AG09319 (cell line): Measurements from ENCODE around the gene RAB11FIP2.

ENCODE experiments used
- DNase-seq: peaks from one replicate; pipeline ENCODE4 v3.0.0-alpha.2; 2010; ENCODE audit warnings: low read depth; ENCODE audit errors: extremely low read depth
- CTCF ChIP-seq: IDR thresholded peaks from 2 replicates; pipeline ENCODE4 v1.5.1; 2011; ENCODE audit warnings: low read depth, mild to moderate bottlenecking, inconsistent platforms, low read length, moderate library complexity

RAB11FIP2 gene

GRCh38 chr10:118034791-118035261 lies 11.9 kb downstream of the RAB11FIP2 start:
- TF ChIP-seq CTCF: no peak
- no peak for DNase-seq

GRCh38 chr10:118033905-118034304 lies 12.8 kb downstream of the RAB11FIP2 start:
- TF ChIP-seq CTCF: no peak

GRCh38 chr10:118032564-118032963 lies 14.2 kb downstream of the RAB11FIP2 start:
- TF ChIP-seq CTCF: no peak
- DNase-seq: no peak

More at GRCh38 chr10:118033905-118034304, 12.8 kb downstream of the RAB11FIP2 start:
- DNase-seq: no peak

GRCh38 chr10:118031351-118032075 lies 15.2 kb downstream of the RAB11FIP2 start:
- DNase-seq: no peak
- TF ChIP-seq CTCF: no peak

- TF ChIP-seq CTCF: no peak
- DNase-seq: no peak
Measured at GRCh38 chr10:118028619-118029018, 18.1 kb downstream of the RAB11FIP2 start.

- no peak for TF ChIP-seq CTCF
- DNase-seq: no peak
Measured at GRCh38 chr10:118027397-118027796, 19.3 kb downstream of the RAB11FIP2 start.

GRCh38 chr10:118026936-118027335 lies 19.8 kb downstream of the RAB11FIP2 start:
- no peak for DNase-seq
- TF ChIP-seq CTCF: no peak
